ENCODE measurements around the gene ERGIC1. TPM values are rescaled to one million over a fixed set of nuclear protein-coding genes. Genes with fewer than 3 reads are reported as not detected.
A peak's percentile ranks its signal among the peaks of the same experiment; 100 is the strongest.

The ERGIC1 gene
- total RNA-seq, 1 donor from 2014 or later = 79.4 TPM

DNA sequence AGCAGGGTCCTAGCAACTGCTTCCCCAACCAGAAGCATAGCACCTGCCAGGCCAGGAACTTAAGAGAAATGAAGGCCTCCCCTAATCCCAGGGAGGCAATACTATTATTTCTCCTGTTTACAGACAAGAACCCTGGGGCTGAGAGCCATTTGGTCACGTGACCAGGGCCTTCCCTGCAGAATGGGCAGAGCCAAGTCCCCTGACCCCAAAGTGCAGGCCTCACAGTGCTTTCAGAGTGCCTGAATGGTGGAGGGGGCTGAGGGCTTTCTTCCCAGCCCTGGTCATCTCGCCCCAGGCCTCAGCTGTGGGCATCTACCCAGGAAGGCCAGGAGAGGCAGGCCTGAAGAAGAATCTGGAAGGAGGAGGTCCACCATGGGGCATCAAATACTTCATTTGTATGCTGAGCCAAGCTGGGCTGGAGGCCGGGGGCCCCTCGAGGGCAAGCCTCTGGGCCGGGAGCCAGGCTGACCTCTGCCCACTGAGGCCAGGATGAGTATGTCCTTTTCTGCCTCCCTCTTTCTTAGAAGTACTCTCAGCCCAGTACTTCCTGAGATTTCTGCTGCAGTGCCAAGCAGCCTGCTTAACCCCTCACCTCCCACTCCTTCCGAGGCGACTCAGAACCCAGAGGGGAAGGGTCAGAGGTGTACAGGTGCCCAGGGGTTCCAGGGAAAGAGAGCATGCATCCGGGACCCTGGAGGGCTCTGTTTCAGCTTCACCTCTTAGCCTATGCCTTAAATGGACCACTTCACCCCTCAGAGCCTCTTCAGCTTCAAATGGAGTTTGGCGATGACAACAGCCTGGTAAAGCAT lies 44.2 kb upstream of the ERGIC1 start:
- H3K4me3 ChIP-seq = no peak overlapping the region
- no peaks in the 10 kb centered on the region for H3K27me3 ChIP-seq (ENCODE audit: low read depth)
- H3K36me3 ChIP-seq = no peaks in the 10 kb centered on the region
- no peaks in the 10 kb centered on the region for H3K9me3 ChIP-seq (replicated peaks)
- no peak for DNase-seq
- peak overlapping the region; percentile 81 for H3K27ac ChIP-seq (replicated peaks)
- TF ChIP-seq, protein P1, sequence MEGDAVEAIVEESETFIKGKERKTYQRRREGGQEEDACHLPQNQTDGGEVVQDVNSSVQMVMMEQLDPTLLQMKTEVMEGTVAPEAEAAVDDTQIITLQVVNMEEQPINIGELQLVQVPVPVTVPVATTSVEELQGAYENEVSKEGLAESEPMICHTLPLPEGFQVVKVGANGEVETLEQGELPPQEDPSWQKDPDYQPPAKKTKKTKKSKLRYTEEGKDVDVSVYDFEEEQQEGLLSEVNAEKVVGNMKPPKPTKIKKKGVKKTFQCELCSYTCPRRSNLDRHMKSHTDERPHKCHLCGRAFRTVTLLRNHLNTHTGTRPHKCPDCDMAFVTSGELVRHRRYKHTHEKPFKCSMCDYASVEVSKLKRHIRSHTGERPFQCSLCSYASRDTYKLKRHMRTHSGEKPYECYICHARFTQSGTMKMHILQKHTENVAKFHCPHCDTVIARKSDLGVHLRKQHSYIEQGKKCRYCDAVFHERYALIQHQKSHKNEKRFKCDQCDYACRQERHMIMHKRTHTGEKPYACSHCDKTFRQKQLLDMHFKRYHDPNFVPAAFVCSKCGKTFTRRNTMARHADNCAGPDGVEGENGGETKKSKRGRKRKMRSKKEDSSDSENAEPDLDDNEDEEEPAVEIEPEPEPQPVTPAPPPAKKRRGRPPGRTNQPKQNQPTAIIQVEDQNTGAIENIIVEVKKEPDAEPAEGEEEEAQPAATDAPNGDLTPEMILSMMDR (IDR thresholded peaks at IDR 0.05; ENCODE audit: borderline replicate concordance) = no peak
- intact Hi-C loops (cut with micrococcal nuclease) = no loop called here
- H3K4me1 ChIP-seq = peaks cover 43% of the 10 kb centered on the region

GRCh38 chr5:172790496-172790889 lies 43.6 kb upstream of the ERGIC1 start:
- Histone ChIP-seq H3K27ac (replicated peaks) (no peak overlapping the region), H3K27me3 (ENCODE audit: low read depth) (no peaks in the 10 kb centered on the region), H3K36me3 (no peaks in the 10 kb centered on the region), H3K4me3 (no peak overlapping the region), H3K9me3 (replicated peaks) (no peaks in the 10 kb centered on the region), H3K4me1 (peaks cover 46% of the 10 kb centered on the region)
- TF ChIP-seq, protein P1 (IDR thresholded peaks at IDR 0.05; ENCODE audit: borderline replicate concordance) = no peak
- intact Hi-C loops (cut with micrococcal nuclease) = no loop called here
- no peak for DNase-seq

GRCh38 chr5:172791286-172791685 lies 42.8 kb upstream of the ERGIC1 start:
- TF ChIP-seq, protein P1 (IDR thresholded peaks at IDR 0.05; ENCODE audit: borderline replicate concordance) = no peak
- intact Hi-C loops (cut with micrococcal nuclease) = no loop called here
- DNase-seq = no peak
- Histone ChIP-seq H3K27ac (replicated peaks) (no peak overlapping the region), H3K27me3 (ENCODE audit: low read depth) (no peaks in the 10 kb centered on the region), H3K9me3 (replicated peaks) (no peaks in the 10 kb centered on the region), H3K36me3 (no peaks in the 10 kb centered on the region), H3K4me3 (no peak overlapping the region), H3K4me1 (peaks cover 54% of the 10 kb centered on the region)

DNA sequence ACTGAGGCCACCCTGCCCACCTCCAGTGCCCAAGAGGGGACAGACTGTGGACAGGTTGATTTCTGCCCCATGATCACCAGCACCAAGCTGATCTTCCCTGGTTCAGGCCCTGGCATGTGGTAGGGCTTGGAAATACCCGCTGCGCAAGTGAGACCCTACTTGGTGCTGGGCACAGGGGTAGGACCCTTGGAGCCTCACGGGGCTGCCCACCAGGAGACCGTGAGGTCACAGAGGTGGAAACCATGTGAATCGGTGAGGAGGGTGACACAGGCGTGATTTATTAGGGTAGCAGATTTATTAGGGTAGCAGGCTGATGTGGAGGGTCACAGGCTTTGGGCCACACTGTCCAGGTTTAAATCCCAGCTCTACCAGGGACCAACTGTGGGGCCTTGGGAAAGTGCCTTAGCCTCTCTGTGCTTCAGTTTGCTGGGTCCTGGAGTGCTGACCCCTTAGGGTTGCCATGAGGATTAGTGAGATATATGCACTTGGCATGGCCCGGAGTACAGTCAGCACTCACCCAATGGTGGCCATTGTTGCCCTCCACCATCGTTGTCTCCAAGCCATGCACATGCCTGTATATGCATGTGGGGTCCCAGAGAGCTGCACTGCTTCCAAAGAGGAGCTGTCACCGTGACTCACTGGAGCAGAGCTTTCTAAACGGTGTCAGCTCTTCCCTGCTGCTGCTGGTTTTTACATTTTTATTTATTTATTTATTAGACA lies 42.2 kb upstream of the ERGIC1 start:
- no peak overlapping the region for H3K4me3 ChIP-seq
- H3K9me3 ChIP-seq (replicated peaks) = no peaks in the 10 kb centered on the region
- no peaks in the 10 kb centered on the region for H3K27me3 ChIP-seq (ENCODE audit: low read depth)
- no peak overlapping the region for H3K27ac ChIP-seq (replicated peaks)
- no peaks in the 10 kb centered on the region for H3K36me3 ChIP-seq
- no peak for DNase-seq
- intact Hi-C loops (cut with micrococcal nuclease) = no loop called here
- TF ChIP-seq, protein P1 (IDR thresholded peaks at IDR 0.05; ENCODE audit: borderline replicate concordance) = no peak
- H3K4me1 ChIP-seq = peaks cover 54% of the 10 kb centered on the region

- no peaks in the 10 kb centered on the region for H3K27me3 ChIP-seq (ENCODE audit: low read depth)
- no peak overlapping the region for H3K27ac ChIP-seq (replicated peaks)
- intact Hi-C loops (cut with micrococcal nuclease) = no loop called here
- H3K4me3 ChIP-seq = no peak overlapping the region
- no peaks in the 10 kb centered on the region for H3K36me3 ChIP-seq
- no peak for DNase-seq
- peaks cover 53% of the 10 kb centered on the region for H3K4me1 ChIP-seq
- H3K9me3 ChIP-seq (replicated peaks) = no peaks in the 10 kb centered on the region
- TF ChIP-seq, protein P1 (IDR thresholded peaks at IDR 0.05; ENCODE audit: borderline replicate concordance) = no peak
Measured at GRCh38 chr5:172792701-172793570, 41.1 kb upstream of the ERGIC1 start.

Data from left ventricle myocardium inferior (tissue), 1 donor.